Measurements from ENCODE around the gene TREM2.
"Not testable (repeated sequence)": the region's sequence is repeated elsewhere in the genome, so short reads cannot be mapped to it uniquely, and the experiment has no call there.

Gene TREM2

DNA sequence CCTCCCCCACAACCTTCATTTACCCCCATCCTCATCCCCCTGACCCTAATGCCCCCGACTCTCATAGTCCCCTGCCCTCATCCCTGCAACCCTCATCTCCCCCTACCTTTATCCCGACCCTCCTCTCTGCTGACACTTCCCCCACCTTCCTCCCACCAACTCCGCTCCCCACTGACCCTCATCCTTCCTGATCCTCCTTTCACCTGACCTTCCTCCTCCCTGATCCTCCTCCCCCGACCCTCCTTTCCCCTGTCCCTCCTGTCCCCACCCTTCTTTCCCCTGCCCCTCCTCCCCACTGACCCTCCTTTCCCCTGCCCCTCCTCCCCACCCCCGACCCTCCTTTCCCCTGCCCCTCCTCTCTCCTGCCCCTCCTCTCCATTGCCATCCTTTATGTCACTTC is 31.0 kb upstream of the TREM2 start:
- no peak overlapping the region for H3K27ac ChIP-seq (ENCODE audit: low read length)
- no peak overlapping the region for H3K4me3 ChIP-seq (ENCODE audit: low read depth in 1 of 2, low read length in 2 of 2)
- H3K4me1 ChIP-seq (ENCODE audit: control insufficient read depth in 1 of 2, insufficient read depth in 2 of 2, low read length in 2 of 2): no peaks in the 10 kb centered on the region
- H3K27me3 ChIP-seq (ENCODE audit: low read depth, low read length): no peaks in the 10 kb centered on the region
- H3K36me3 ChIP-seq (ENCODE audit: control insufficient read depth in 1 of 2, insufficient read depth in 2 of 2, low read length in 2 of 2): no peaks in the 10 kb centered on the region
- no peaks in the 10 kb centered on the region for H3K9me3 ChIP-seq (ENCODE audit: control insufficient read depth in 1 of 2, low read length in 2 of 2)

DNA sequence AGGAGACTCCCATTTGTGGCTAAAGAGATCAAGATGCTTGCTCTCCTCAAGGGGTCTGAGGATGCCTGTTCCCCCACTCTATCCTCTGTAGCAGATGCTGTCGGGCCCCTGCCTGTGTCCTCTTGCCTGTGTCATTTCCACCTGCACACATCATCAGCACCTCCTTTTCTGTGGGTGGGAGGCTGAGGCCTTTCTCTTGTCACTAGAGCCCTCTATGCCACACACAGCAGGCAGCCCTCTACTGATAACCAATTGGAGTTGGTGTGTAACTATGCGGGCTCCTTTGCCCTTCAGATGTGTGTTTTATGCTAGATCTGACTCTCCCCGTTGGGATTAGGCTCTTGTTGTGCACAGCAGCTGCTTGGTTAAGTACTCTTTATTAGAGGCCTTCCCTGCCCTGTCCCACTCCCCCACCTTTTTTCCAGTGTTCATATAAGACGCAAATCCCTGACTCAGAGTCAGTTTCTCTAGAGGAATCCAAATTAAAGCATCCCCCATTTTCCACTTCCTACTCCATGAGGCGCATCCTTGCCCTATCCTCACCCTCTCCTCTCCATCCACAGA is 30.3 kb upstream of the TREM2 start:
- Histone ChIP-seq H3K4me3 (ENCODE audit: low read depth in 1 of 2, low read length in 2 of 2) (no peak overlapping the region), H3K4me1 (ENCODE audit: control insufficient read depth in 1 of 2, insufficient read depth in 2 of 2, low read length in 2 of 2) (no peaks in the 10 kb centered on the region)

DNA sequence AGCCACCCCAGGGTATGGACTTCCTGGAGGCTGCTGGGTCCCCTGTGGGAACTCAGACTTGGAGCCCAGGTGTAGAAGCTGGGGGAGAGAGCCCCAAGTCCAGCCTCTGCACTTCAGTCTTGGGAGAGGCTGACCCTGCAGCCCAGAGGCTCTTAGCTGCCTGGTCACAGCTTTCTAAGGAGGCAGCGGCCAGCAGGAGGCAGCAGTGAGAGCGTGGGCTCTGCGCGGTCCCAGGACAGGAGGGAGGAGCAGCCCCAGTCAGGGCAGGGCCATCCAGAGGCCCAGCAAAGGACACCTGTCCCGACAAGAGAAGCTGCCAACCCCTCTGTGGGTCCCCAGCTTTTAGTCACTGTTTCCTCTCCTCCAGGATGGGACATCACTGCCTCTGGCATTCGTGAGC is 28.7 kb upstream of the TREM2 start:
- Histone ChIP-seq H3K27me3 (ENCODE audit: low read depth, low read length) (no peaks in the 10 kb centered on the region), H3K27ac (ENCODE audit: low read length) (no peak overlapping the region), H3K36me3 (ENCODE audit: control insufficient read depth in 1 of 2, insufficient read depth in 2 of 2, low read length in 2 of 2) (no peaks in the 10 kb centered on the region), H3K4me3 (ENCODE audit: low read depth in 1 of 2, low read length in 2 of 2) (no peak overlapping the region), H3K9me3 (ENCODE audit: control insufficient read depth in 1 of 2, low read length in 2 of 2) (no peaks in the 10 kb centered on the region), H3K4me1 (ENCODE audit: control insufficient read depth in 1 of 2, insufficient read depth in 2 of 2, low read length in 2 of 2) (no peaks in the 10 kb centered on the region)

More for the DNA sequence above, 30.3 kb upstream of the TREM2 start:
- Histone ChIP-seq H3K36me3 (ENCODE audit: control insufficient read depth in 1 of 2, insufficient read depth in 2 of 2, low read length in 2 of 2) (no peaks in the 10 kb centered on the region), H3K27me3 (ENCODE audit: low read depth, low read length) (no peaks in the 10 kb centered on the region), H3K27ac (ENCODE audit: low read length) (no peak overlapping the region), H3K9me3 (ENCODE audit: control insufficient read depth in 1 of 2, low read length in 2 of 2) (no peaks in the 10 kb centered on the region)

DNA sequence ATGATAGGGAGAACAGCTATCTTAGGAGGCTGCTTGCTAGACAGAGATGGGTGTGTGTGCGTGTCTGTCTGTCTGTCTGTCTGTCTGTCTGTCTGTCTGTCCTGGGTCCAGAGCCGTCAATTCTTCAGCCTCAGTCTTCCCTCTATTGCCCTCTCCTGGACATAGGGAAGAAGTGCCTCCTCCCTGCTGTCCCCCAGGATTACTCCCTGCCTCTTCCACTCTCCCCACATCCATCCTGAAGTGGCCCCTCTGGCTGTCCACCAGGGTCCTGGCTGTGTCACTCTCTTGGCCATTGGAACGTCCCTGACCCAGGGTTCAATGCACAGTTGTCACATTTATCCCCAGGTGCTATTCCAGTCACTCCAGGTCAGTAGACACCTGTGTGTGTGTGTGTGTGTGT is 27.9 kb upstream of the TREM2 start:
- H3K27ac ChIP-seq (ENCODE audit: low read length): no peak overlapping the region
- no peaks in the 10 kb centered on the region for H3K36me3 ChIP-seq (ENCODE audit: control insufficient read depth in 1 of 2, insufficient read depth in 2 of 2, low read length in 2 of 2)
- H3K4me1 ChIP-seq (ENCODE audit: control insufficient read depth in 1 of 2, insufficient read depth in 2 of 2, low read length in 2 of 2): no peaks in the 10 kb centered on the region
- no peaks in the 10 kb centered on the region for H3K27me3 ChIP-seq (ENCODE audit: low read depth, low read length)
- no peak overlapping the region for H3K4me3 ChIP-seq (ENCODE audit: low read depth in 1 of 2, low read length in 2 of 2)
- H3K9me3 ChIP-seq (ENCODE audit: control insufficient read depth in 1 of 2, low read length in 2 of 2): no peaks in the 10 kb centered on the region

DNA sequence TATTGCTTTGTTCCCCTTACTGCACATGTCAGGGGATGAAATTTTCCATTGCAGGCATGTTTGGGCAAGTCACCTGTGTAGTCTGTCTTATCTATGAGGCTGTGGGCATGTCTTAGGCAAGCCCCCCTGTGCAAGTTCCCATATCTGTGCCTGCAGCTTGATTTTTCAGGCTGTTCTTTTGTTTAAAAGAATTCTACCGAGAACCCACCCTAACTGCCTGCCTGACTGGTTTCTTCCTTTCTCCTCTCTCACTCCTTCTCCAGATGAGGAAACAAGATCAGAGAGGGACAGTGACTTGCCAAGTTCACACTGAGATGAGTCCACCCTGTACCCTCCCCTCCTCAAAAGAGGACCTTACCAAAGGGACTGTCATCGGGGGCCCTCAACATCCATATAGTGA is 27.1 kb upstream of the TREM2 start:
- no peak overlapping the region for H3K4me3 ChIP-seq (ENCODE audit: low read depth in 1 of 2, low read length in 2 of 2)

DNA sequence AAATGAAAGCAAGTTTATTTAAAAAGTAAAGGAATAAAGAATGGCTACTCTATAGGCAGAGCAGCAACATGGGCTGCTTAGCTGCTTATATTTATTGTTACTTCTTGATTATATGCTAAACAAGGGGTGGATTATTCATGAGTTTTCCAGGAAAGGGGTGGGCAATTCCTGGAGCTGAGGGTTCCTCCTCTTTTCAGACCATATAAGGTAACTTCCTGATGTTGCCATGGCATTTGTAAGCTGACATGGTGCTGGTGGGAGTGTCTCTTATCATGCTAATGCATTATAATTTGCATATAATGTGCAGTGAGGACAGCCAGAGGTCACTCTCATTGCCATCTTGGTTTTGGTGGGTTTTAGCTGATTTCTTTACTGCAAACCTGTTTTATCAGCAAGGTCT is 26.1 kb upstream of the TREM2 start:
- H3K27ac ChIP-seq (ENCODE audit: low read length); H3K4me3 ChIP-seq (ENCODE audit: low read depth in 1 of 2, low read length in 2 of 2); H3K36me3 ChIP-seq (ENCODE audit: control insufficient read depth in 1 of 2, insufficient read depth in 2 of 2, low read length in 2 of 2); H3K4me1 ChIP-seq (ENCODE audit: control insufficient read depth in 1 of 2, insufficient read depth in 2 of 2, low read length in 2 of 2); H3K27me3 ChIP-seq (ENCODE audit: low read depth, low read length); H3K9me3 ChIP-seq (ENCODE audit: control insufficient read depth in 1 of 2, low read length in 2 of 2): not testable (repeated sequence)

More for the DNA sequence above, 27.1 kb upstream of the TREM2 start:
- H3K27ac ChIP-seq (ENCODE audit: low read length): no peak overlapping the region
- no peaks in the 10 kb centered on the region for H3K36me3 ChIP-seq (ENCODE audit: control insufficient read depth in 1 of 2, insufficient read depth in 2 of 2, low read length in 2 of 2)
- H3K9me3 ChIP-seq (ENCODE audit: control insufficient read depth in 1 of 2, low read length in 2 of 2): no peaks in the 10 kb centered on the region
- H3K4me1 ChIP-seq (ENCODE audit: control insufficient read depth in 1 of 2, insufficient read depth in 2 of 2, low read length in 2 of 2): no peaks in the 10 kb centered on the region
- H3K27me3 ChIP-seq (ENCODE audit: low read depth, low read length): no peaks in the 10 kb centered on the region

DNA sequence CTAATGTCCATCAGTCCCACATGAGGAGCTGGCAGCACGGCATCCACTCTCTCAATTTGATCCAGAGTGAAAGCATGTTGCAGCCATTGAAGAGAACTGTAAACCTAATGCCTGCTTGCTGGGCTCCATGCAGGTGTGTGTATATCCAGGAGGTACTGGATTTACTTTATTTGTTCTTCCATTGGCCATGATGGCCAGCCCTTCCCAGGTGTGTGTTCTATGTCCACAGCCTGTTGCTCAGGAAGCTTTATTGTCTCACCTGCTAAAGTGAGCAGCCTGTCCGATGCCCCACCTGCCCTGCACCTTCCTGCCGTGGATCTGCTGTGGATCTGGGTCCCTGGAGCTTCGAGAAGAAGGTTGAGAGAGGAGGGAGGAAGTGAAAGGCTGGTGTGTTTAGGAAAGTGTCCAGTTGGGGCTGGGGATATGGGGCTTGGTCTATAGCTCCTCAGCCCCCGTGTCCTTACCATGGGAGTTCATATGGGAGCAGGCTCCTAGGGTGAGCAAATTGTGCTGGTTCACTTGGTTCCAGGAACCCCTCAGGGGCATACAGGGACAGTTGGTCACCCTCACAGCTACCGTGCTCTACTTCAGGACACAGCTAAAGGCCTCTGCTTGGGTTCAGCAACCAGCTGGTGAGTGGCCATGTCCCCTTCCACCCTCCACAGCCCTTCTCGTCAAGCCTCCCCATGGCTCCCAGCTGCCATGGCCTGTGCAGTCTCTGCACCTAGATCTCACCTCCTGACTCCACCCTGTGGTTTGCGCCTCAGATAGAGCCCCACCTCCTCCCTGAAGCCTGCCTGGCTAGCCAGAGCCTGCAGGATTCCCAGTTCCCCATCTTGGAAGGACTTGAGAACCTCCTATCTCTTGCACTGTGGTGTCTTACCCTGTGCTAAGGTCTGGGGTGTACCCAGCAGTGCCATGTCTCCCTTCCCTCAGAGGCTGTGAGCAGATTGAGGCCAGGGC is 25.3 kb upstream of the TREM2 start:
- H3K9me3 ChIP-seq (ENCODE audit: control insufficient read depth in 1 of 2, low read length in 2 of 2): no peaks in the 10 kb centered on the region
- H3K4me1 ChIP-seq (ENCODE audit: control insufficient read depth in 1 of 2, insufficient read depth in 2 of 2, low read length in 2 of 2): no peaks in the 10 kb centered on the region
- H3K27me3 ChIP-seq (ENCODE audit: low read depth, low read length): no peaks in the 10 kb centered on the region
- no peak overlapping the region for H3K4me3 ChIP-seq (ENCODE audit: low read depth in 1 of 2, low read length in 2 of 2)
- H3K27ac ChIP-seq (ENCODE audit: low read length): no peak overlapping the region
- no peaks in the 10 kb centered on the region for H3K36me3 ChIP-seq (ENCODE audit: control insufficient read depth in 1 of 2, insufficient read depth in 2 of 2, low read length in 2 of 2)

DNA sequence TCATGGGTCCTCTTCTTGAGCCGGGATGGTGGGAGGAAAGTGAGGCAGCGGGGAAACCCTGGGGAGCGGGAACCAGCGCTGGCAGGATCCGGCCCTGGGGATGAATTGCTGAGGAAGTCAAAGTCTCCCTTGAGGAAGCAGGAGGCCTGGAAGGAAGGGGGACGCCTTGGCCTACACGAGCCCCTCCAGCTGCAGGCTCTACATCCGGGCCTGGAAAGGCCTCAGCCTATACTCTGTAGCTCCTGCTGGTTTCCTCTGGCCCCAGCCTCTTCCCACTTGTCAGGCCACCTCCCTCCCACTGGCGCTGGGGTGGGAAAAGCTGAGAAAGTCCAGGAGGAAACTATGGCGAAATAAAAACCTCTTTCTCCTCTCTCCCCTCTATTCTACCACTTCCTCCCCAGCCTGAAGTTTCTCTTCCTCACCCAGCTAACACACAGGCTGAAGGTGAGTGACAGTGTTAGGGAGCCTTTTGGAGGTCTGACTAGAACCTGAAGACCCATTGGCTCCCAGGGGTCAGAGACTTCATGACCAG is 23.2 kb upstream of the TREM2 start:
- no peaks in the 10 kb centered on the region for H3K4me1 ChIP-seq (ENCODE audit: control insufficient read depth in 1 of 2, insufficient read depth in 2 of 2, low read length in 2 of 2)
- H3K27ac ChIP-seq (ENCODE audit: low read length): no peak overlapping the region

DNA sequence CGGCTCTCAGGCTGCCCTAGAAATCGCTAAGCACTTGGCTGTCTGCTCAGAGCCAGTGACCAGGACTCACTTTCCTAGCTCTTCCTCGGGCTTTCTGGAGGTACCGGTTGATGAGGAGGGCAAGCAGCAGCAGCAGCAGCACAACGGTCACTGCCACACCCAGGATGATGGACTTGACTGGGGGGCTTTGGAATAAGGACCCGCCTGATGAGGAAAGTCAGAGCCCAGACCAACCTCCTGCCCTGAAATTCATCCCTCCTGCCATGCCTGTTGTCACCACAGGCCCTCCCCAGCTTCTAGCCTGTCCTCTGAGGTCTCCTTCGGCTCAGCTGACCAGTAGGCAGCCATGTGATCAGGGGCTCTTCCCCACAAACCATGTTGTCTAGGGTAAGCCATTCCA is 21.8 kb upstream of the TREM2 start:
- Histone ChIP-seq H3K4me3 (ENCODE audit: low read depth in 1 of 2, low read length in 2 of 2) (no peak overlapping the region), H3K36me3 (ENCODE audit: control insufficient read depth in 1 of 2, insufficient read depth in 2 of 2, low read length in 2 of 2) (no peaks in the 10 kb centered on the region), H3K9me3 (ENCODE audit: control insufficient read depth in 1 of 2, low read length in 2 of 2) (no peaks in the 10 kb centered on the region), H3K27ac (ENCODE audit: low read length) (no peak overlapping the region), H3K27me3 (ENCODE audit: low read depth, low read length) (no peaks in the 10 kb centered on the region), H3K4me1 (ENCODE audit: control insufficient read depth in 1 of 2, insufficient read depth in 2 of 2, low read length in 2 of 2) (no peaks in the 10 kb centered on the region)

More for the DNA sequence above, 23.2 kb upstream of the TREM2 start:
- H3K4me3 ChIP-seq (ENCODE audit: low read depth in 1 of 2, low read length in 2 of 2): no peak overlapping the region
- H3K9me3 ChIP-seq (ENCODE audit: control insufficient read depth in 1 of 2, low read length in 2 of 2): no peaks in the 10 kb centered on the region
- no peaks in the 10 kb centered on the region for H3K27me3 ChIP-seq (ENCODE audit: low read depth, low read length)
- H3K36me3 ChIP-seq (ENCODE audit: control insufficient read depth in 1 of 2, insufficient read depth in 2 of 2, low read length in 2 of 2): no peaks in the 10 kb centered on the region

DNA sequence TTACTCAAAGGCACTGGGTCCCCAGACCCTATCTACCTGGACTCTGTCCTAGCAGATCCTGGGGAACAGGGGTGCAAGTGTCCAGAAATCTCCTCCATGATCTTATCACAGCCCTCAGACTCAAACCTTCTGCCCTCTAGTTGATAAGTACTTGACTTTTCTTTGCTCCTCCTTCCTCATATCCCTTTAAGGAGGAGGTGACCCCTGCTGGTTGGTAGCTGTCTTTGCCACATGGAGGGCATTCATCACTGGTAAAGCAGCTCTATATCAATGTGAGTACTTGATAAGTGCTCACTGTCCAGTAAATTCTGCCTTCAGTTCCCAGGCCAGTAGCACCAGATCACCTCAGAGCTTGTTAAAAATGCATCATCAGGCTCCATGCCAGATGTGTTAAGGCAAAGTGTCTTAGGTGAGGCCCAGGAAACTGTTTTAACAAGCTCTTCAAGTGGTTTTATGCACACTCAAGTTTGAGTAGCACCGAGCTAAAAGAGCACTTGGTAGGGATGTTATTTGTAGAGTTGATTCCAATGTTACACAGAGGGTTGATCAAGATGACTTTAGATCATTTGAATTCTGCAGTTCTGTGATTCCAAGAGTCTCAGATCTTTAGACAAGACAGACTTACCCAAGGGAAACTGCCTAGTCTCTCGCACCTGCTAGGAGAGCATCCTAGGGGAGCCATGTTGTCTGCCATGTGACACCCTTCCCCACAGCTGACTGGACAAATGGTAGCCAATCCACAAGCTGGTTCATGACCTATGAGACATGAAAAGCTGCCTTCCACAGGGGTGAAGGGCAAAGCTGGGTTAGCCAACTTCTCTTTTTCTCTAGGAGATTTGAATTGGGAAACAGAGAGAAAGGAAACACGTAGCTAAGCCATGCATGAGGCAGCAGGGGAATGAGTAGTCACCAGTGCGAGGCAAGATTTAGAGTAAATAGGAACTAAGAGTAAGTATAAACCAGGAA is 19.4 kb upstream of the TREM2 start:
- Histone ChIP-seq H3K27me3 (ENCODE audit: low read depth, low read length) (no peaks in the 10 kb centered on the region), H3K4me1 (ENCODE audit: control insufficient read depth in 1 of 2, insufficient read depth in 2 of 2, low read length in 2 of 2) (no peaks in the 10 kb centered on the region), H3K36me3 (ENCODE audit: control insufficient read depth in 1 of 2, insufficient read depth in 2 of 2, low read length in 2 of 2) (no peaks in the 10 kb centered on the region), H3K27ac (ENCODE audit: low read length) (no peak overlapping the region), H3K4me3 (ENCODE audit: low read depth in 1 of 2, low read length in 2 of 2) (no peak overlapping the region), H3K9me3 (ENCODE audit: control insufficient read depth in 1 of 2, low read length in 2 of 2) (no peaks in the 10 kb centered on the region)

DNA sequence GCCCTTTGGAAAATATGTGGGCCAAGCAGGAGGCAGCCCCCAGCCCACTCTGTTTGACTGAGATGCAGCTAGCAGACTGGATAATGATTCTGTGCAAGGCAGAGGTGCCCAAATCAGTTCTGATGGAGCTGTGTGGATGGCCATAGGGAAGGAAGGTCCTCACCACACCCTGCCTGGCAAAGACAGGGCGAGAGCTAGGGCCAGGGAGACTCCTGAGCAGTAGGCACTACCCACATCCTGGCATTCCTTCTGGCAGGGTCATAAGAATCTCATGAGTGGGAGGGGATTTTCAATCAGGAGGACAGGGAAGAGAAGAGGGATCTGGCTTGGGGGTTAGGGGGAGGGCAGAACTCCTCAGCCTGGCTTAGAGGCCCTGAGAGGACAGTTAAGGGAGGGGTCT is 18.6 kb upstream of the TREM2 start:
- no peaks in the 10 kb centered on the region for H3K4me1 ChIP-seq (ENCODE audit: control insufficient read depth in 1 of 2, insufficient read depth in 2 of 2, low read length in 2 of 2)
- no peaks in the 10 kb centered on the region for H3K9me3 ChIP-seq (ENCODE audit: control insufficient read depth in 1 of 2, low read length in 2 of 2)
- no peak overlapping the region for H3K27ac ChIP-seq (ENCODE audit: low read length)
- H3K27me3 ChIP-seq (ENCODE audit: low read depth, low read length): no peaks in the 10 kb centered on the region
- no peak overlapping the region for H3K4me3 ChIP-seq (ENCODE audit: low read depth in 1 of 2, low read length in 2 of 2)
- no peaks in the 10 kb centered on the region for H3K36me3 ChIP-seq (ENCODE audit: control insufficient read depth in 1 of 2, insufficient read depth in 2 of 2, low read length in 2 of 2)
